Body of pancreas (tissue), 4 donors: ENCODE measurements around the gene MYBL2. TPM values are rescaled to one million over a fixed set of nuclear protein-coding genes. Genes with fewer than 3 reads are reported as not detected.

ENCODE experiments used
- ATAC-seq: fragments of 150-250 bp; one replicate; pipeline ENCODE4 v1.9.1; 2016
- DNase-seq, 4 donors: peaks; one replicate each; pipeline ENCODE4 v3.0.0-alpha.2; 2019
- H3K27ac ChIP-seq, 4 donors: fragments of 200-600 bp; sonication (generic); 1 replicate in 3 of 4; 2 replicates in 1 of 4; pipeline versions ENCODE4 v1.5.1 to v1.6.1; 2016 to 2019; ENCODE audit warnings: mild to moderate bottlenecking in 1 of 4, mixed read lengths in 1 of 4, moderate library complexity in 1 of 4
- H3K27me3 ChIP-seq, 2 donors: fragments of 200-600 bp; sonication (generic); one replicate each; pipeline ENCODE4 v1.6.0; 2016; ENCODE audit warnings: mild to moderate bottlenecking in 1 of 2
- H3K36me3 ChIP-seq, 2 donors: fragments of 200-600 bp; sonication (generic); replicated peaks in 1 of 2; 2 replicates each; pipeline ENCODE4 v1.5.1; 2016; ENCODE audit warnings: low read depth in 2 of 2; ENCODE audit not compliant: insufficient read depth in 1 of 2
- H3K4me1 ChIP-seq: fragments of 200-600 bp; sonication (generic); one replicate; pipeline ENCODE4 v1.6.0; 2016
- H3K4me3 ChIP-seq, 2 donors: fragments of 200-600 bp; sonication (generic); 1 replicate in 1 of 2; 2 replicates in 1 of 2; pipeline ENCODE4 v1.5.1; 2016 to 2019
- H3K9me3 ChIP-seq, 3 donors: fragments of 200-600 bp; sonication (generic); 1 replicate in 2 of 3; 2 replicates in 1 of 3; pipeline ENCODE4 v1.5.1; 2016
- CTCF ChIP-seq, 7 experiments: fragments of 450-650 bp in 4 of 7; fragments of 200-600 bp in 3 of 7; sonication (generic) in 3 of 7; IDR thresholded peaks; one replicate each; pipeline ENCODE4 v1.5.1; 2016 to 2019; ENCODE audit warnings: antibody characterized with exemption in 7 of 7
- POLR2A ChIP-seq, 3 donors: fragments of 450-650 bp; IDR thresholded peaks; one replicate each; pipeline ENCODE4 v1.6.1; 2016; ENCODE audit warnings: antibody characterized with exemption in 3 of 3, mild to moderate bottlenecking in 2 of 3
- WGBS, 2 donors: methylation state at CpG; one replicate each; pipeline ENCODE4 v1.1.5; 2017; 5-methylcytosine and 5-hydroxymethylcytosine counted together
- intact Hi-C: fragments of 100-400 bp; cut with DNase I; formaldehyde crosslinking; loops from one replicate; pipeline ENCODE4 v1.15.1; 2023
- total RNA-seq, 2 donors: library from RNA; depleted of rRNA; stranded (reverse); fragments of >200 nt; gene quantifications; one replicate each; pipeline ENCODE4 v1.1.0, GENCODE V29; 2016

The MYBL2 gene
- total RNA-seq, 2 donors from 2014 or later = 3.0 to 3.6 TPM

- ATAC-seq (no peak), DNase-seq (peak in 1 of 4 donors; percentile 12)
- Histone ChIP-seq H3K27ac (no peak overlapping the region), H3K36me3 (no peaks in the 10 kb centered on the region), H3K9me3 (no peaks in the 10 kb centered on the region), H3K4me1 (peaks cover 14% of the 10 kb centered on the region), H3K27me3 (no peaks in the 10 kb centered on the region), H3K4me3 (no peak overlapping the region)
- intact Hi-C loops = no loop called here
- 9 to 45% methylated on average over 8 to 30 of the region's 34 CpGs for WGBS, 2 donors
- no peak for TF ChIP-seq POLR2A (IDR thresholded peaks at IDR 0.05)
- no peak for TF ChIP-seq CTCF (IDR thresholded peaks at IDR 0.05)
Observed at GRCh38 chr20:43667341-43668132, 623 bp downstream of the MYBL2 start.

- DNase-seq (peak in 1 of 4 donors; percentile 23), ATAC-seq (no peak)
- Histone ChIP-seq H3K4me1 (peaks cover 14% of the 10 kb centered on the region), H3K36me3 (no peaks in the 10 kb centered on the region), H3K9me3 (no peaks in the 10 kb centered on the region), H3K27me3 (no peaks in the 10 kb centered on the region), H3K27ac (no peak overlapping the region), H3K4me3 (no peak overlapping the region)
- 75 to 83% methylated on average over 2 to 3 of the region's 3 CpGs for WGBS, 2 donors
- TF ChIP-seq POLR2A (IDR thresholded peaks at IDR 0.05) = no peak
- no peak for TF ChIP-seq CTCF (IDR thresholded peaks at IDR 0.05)
- intact Hi-C loops = no loop called here
Observed at GRCh38 chr20:43669332-43669731, 2.4 kb downstream of the MYBL2 start.

GRCh38 chr20:43670423-43670822 is 3.5 kb downstream of the MYBL2 start:
- ATAC-seq = no peak
- intact Hi-C loops = no loop called here
- TF ChIP-seq POLR2A (IDR thresholded peaks at IDR 0.05) (no peak), CTCF (IDR thresholded peaks at IDR 0.05) (no peak)
- 86 to 92% methylated on average over 2 of the region's 2 CpGs for WGBS, 2 donors
- H3K4me3 ChIP-seq = no peak overlapping the region
- H3K4me1 ChIP-seq = peaks cover 14% of the 10 kb centered on the region
- no peaks in the 10 kb centered on the region for H3K9me3 ChIP-seq
- DNase-seq = no peak
- H3K27me3 ChIP-seq = no peaks in the 10 kb centered on the region
- no peaks in the 10 kb centered on the region for H3K36me3 ChIP-seq
- H3K27ac ChIP-seq = no peak overlapping the region

- no peak overlapping the region for H3K27ac ChIP-seq
- WGBS, 2 donors = 85 to 93% methylated on average over 5 of the region's 5 CpGs
- no peaks in the 10 kb centered on the region for H3K36me3 ChIP-seq
- ATAC-seq = no peak
- peaks cover 10% of the 10 kb centered on the region for H3K4me1 ChIP-seq
- no peaks in the 10 kb centered on the region for H3K27me3 ChIP-seq
- H3K9me3 ChIP-seq = no peaks in the 10 kb centered on the region
- no peak for TF ChIP-seq POLR2A (IDR thresholded peaks at IDR 0.05)
- intact Hi-C loops = no loop called here
- no peak overlapping the region for H3K4me3 ChIP-seq
- DNase-seq = no peak
Observed at GRCh38 chr20:43676368-43676767, 9.5 kb downstream of the MYBL2 start.

GRCh38 chr20:43680981-43681380 is 14.1 kb downstream of the MYBL2 start:
- DNase-seq (peak in 2 of 4 donors; percentile 30 to 41), ATAC-seq (peak; percentile 24)
- 51 to 56% methylated on average over 7 of the region's 7 CpGs for WGBS, 2 donors
- intact Hi-C loops = loop anchor here (10.0 kb wide), 1 partner anchor 146 kb away; no protein-coding TSS in a partner anchor
- no peaks in the 10 kb centered on the region for H3K27me3 ChIP-seq
- H3K4me1 ChIP-seq = peaks cover 28% of the 10 kb centered on the region
- no peaks in the 10 kb centered on the region for H3K36me3 ChIP-seq
- H3K9me3 ChIP-seq = no peaks in the 10 kb centered on the region
- H3K4me3 ChIP-seq = no peak overlapping the region
- H3K27ac ChIP-seq = peak overlapping the region; percentile 89 to 94 (median 91)
- TF ChIP-seq POLR2A (IDR thresholded peaks at IDR 0.05) (no peak), CTCF (IDR thresholded peaks at IDR 0.05) (no peak)
